NCI-H345 treated with DMSO at 0.1 percent for 48 hours (cell line): Measurements from ENCODE around the gene CSHL1.
"Not testable (repeated sequence)": the region's sequence is repeated elsewhere in the genome, so short reads cannot be mapped to it uniquely, and the experiment has no call there.

Experiments
- DNase-seq: peaks from one replicate; lab custom pipeline; 2025; ENCODE audit not compliant: unreplicated experiment; lab: John Stamatoyannopoulos, UW

CSHL1 gene

GRCh38 chr17:63919311-63919723 lies 8.3 kb upstream of the CSHL1 start:
- peak; percentile 16 for DNase-seq

- DNase-seq: not testable (repeated sequence)
Measured at GRCh38 chr17:63918789-63919305, 7.8 kb upstream of the CSHL1 start, which contains the start of gene GH1. Gene GH1 (minus strand): TSS chr17:63918839. CDS start chr17:63918776, 63 bp downstream.

- no peak for DNase-seq
Measured at GRCh38 chr17:63918305-63918704, 7.2 kb upstream of the CSHL1 start.

GRCh38 chr17:63917646-63918045 lies 6.6 kb upstream of the CSHL1 start:
- DNase-seq: no peak

- DNase-seq: not testable (repeated sequence)
Measured at GRCh38 chr17:63917206-63917605, 6.1 kb upstream of the CSHL1 start.

GRCh38 chr17:63916566-63917185 lies 5.6 kb upstream of the CSHL1 start:
- DNase-seq: no peak

GRCh38 chr17:63915753-63916152 lies 4.7 kb upstream of the CSHL1 start:
- not testable (repeated sequence) for DNase-seq

GRCh38 chr17:63914471-63914870 lies 3.4 kb upstream of the CSHL1 start:
- DNase-seq: no peak

- peak; percentile 7 for DNase-seq
Measured at GRCh38 chr17:63911657-63912100, 621 bp upstream of the CSHL1 start.

GRCh38 chr17:63910096-63910495 lies 962 bp downstream of the CSHL1 start:
- DNase-seq: no peak

- DNase-seq: not testable (repeated sequence)
Measured at GRCh38 chr17:63909586-63909985, 1.5 kb downstream of the CSHL1 start.

- not testable (repeated sequence) for DNase-seq
Measured at GRCh38 chr17:63907161-63907778, 3.8 kb downstream of the CSHL1 start.

GRCh38 chr17:63904796-63905195 lies 6.3 kb downstream of the CSHL1 start:
- DNase-seq: not testable (repeated sequence)

GRCh38 chr17:63903787-63904201 lies 7.3 kb downstream of the CSHL1 start:
- DNase-seq: not testable (repeated sequence)

- DNase-seq: not testable (repeated sequence)
Measured at GRCh38 chr17:63901971-63902370, 9.1 kb downstream of the CSHL1 start.

GRCh38 chr17:63898899-63899798 lies 11.9 kb downstream of the CSHL1 start:
- DNase-seq: not testable (repeated sequence)

- DNase-seq: not testable (repeated sequence)
Measured at GRCh38 chr17:63896524-63897354, 14.3 kb downstream of the CSHL1 start, which contains the start of gene CSH1. Gene CSH1 (minus strand): TSS chr17:63896574. CDS start chr17:63896511, 63 bp downstream.

- DNase-seq: not testable (repeated sequence)
Measured at GRCh38 chr17:63894821-63895220, 16.2 kb downstream of the CSHL1 start.

- not testable (repeated sequence) for DNase-seq
Measured at GRCh38 chr17:63894021-63894420, 17.0 kb downstream of the CSHL1 start.
